GM12878 (cell line): ENCODE results near the gene DNAJB2. TPM values are rescaled to one million over a fixed set of nuclear protein-coding genes. Genes with fewer than 3 reads are reported as not detected.

Source experiments
- BCLAF1 ChIP-seq: fragments of 450-650 bp; IDR thresholded peaks from 2 replicates; pipeline ENCODE4 v1.6.1; 2017; ENCODE audit warnings: antibody characterized with exemption, mild to moderate bottlenecking, moderate library complexity
- HDAC2 ChIP-seq: fragments of 200-600 bp; sonication (generic); IDR thresholded peaks from 2 replicates; pipeline ENCODE4 v1.6.1; 2017
- SIN3A ChIP-seq: IDR thresholded peaks from 2 replicates; pipeline ENCODE4 v1.6.1; 2012; ENCODE audit warnings: low read depth, low read length, improper control_type of control experiment
- TCF3 ChIP-seq: IDR thresholded peaks from 2 replicates; pipeline ENCODE4 v1.6.1; 2012; ENCODE audit warnings: low read depth, mild to moderate bottlenecking, low read length, borderline replicate concordance; ENCODE audit not compliant: insufficient read depth
- polyA plus RNA-seq, 11 experiments: library from polyadenylated mRNA; depleted of rRNA in 4 of 11; unstranded in 6 of 11; stranded (reverse) in 5 of 11; fragments of >200 nt; fragmentation: Nextera tagmentation in 4 of 11; fragmentation: Illumina TruSeq in 1 of 11; extraction: Ambion mirVana in 4 of 11; extraction: Trizol in 1 of 11; gene quantifications; 1 replicate in 1 of 11; 2 replicates in 10 of 11; pipeline versions ENCODE4 v1.2.1 to v1.2.3, GENCODE V29; 2011 to 2016; ENCODE audit warnings: inconsistent platforms in 2 of 11, missing spikeins in 2 of 11, low read depth in 1 of 11
- total RNA-seq, 4 experiments: library from RNA; depleted of rRNA in 3 of 4; stranded (reverse); fragments of >200 nt in 3 of 4; fragmentation: Illumina TruSeq in 1 of 4; extraction: Trizol in 1 of 4; gene quantifications; 2 replicates each; pipeline versions ENCODE4 v1.2.1 to v1.2.3, GENCODE V29; 2013 to 2021
- TF ChIP-seq, protein P1 (sequence below): fragments of 450-650 bp; IDR thresholded peaks from 2 replicates; pipeline ENCODE4 v1.6.1; 2017; ENCODE audit warnings: mild to moderate bottlenecking, low read depth, inconsistent platforms; ENCODE audit not compliant: poor library complexity, severe bottlenecking
- TF ChIP-seq, protein P2 (sequence below): fragments of 150-350 bp; IDR thresholded peaks from 2 replicates; pipeline ENCODE4 v1.6.1; 2016; ENCODE audit warnings: low read depth, low read length

The DNAJB2 gene
- total and polyA plus RNA-seq, 10 of the 15 experiments (the other 5 are each of a cell fraction or from before 2014, with no cell fraction given), result 0.26 to 36.5 (median 12.5) TPM

DNA sequence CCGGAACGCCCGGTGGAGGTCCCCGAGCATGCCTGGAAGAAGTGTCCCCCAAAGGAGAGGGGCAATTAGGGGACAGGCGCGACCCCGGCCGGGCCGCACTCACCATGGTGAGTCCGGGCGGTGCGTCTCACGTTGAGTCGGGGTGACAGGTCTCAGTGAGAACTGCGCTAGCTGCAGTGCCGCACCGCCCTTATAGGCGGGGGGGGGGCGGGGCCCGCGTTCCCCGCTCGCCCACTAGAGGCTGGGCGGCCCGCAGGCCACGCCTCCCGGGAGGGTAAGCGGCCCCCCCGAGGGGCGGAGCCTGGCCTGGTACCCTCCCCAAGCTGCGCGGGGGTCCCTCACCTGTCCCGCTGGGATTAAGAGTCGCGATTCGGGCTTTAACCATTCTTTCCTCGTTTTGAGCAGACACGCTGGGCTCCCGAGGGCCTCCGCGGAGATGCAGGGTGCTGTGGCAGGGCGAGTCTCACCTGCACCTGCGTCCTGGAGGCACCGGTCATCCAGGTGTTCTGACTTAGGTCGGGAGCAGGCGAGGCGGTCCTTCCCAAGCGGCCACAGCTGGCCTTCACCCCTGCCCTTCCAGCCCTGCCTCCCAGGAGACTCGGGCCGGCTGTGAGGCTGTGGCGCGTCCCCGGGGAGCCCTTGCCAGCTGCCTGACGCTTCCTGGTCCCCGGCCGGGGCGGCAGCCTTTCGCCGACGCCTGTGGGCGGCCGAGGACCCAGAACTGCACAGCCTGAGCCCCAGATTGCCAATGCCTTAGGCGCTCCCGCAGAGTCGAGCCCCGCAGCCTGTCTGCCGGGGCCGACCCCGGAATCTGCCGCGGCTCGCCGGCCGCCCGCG, 25.2 kb upstream of the DNAJB2 start, which contains the start of gene TUBA4A (continued):
- no peak for TF ChIP-seq BCLAF1
- TF ChIP-seq SIN3A, result peak; percentile 13; the same call in 1 of the 2 replicates
- TF ChIP-seq, protein P1, sequence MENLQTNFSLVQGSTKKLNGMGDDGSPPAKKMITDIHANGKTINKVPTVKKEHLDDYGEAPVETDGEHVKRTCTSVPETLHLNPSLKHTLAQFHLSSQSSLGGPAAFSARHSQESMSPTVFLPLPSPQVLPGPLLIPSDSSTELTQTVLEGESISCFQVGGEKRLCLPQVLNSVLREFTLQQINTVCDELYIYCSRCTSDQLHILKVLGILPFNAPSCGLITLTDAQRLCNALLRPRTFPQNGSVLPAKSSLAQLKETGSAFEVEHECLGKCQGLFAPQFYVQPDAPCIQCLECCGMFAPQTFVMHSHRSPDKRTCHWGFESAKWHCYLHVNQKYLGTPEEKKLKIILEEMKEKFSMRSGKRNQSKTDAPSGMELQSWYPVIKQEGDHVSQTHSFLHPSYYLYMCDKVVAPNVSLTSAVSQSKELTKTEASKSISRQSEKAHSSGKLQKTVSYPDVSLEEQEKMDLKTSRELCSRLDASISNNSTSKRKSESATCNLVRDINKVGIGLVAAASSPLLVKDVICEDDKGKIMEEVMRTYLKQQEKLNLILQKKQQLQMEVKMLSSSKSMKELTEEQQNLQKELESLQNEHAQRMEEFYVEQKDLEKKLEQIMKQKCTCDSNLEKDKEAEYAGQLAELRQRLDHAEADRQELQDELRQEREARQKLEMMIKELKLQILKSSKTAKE, result no peak
- TF ChIP-seq, protein P2, sequence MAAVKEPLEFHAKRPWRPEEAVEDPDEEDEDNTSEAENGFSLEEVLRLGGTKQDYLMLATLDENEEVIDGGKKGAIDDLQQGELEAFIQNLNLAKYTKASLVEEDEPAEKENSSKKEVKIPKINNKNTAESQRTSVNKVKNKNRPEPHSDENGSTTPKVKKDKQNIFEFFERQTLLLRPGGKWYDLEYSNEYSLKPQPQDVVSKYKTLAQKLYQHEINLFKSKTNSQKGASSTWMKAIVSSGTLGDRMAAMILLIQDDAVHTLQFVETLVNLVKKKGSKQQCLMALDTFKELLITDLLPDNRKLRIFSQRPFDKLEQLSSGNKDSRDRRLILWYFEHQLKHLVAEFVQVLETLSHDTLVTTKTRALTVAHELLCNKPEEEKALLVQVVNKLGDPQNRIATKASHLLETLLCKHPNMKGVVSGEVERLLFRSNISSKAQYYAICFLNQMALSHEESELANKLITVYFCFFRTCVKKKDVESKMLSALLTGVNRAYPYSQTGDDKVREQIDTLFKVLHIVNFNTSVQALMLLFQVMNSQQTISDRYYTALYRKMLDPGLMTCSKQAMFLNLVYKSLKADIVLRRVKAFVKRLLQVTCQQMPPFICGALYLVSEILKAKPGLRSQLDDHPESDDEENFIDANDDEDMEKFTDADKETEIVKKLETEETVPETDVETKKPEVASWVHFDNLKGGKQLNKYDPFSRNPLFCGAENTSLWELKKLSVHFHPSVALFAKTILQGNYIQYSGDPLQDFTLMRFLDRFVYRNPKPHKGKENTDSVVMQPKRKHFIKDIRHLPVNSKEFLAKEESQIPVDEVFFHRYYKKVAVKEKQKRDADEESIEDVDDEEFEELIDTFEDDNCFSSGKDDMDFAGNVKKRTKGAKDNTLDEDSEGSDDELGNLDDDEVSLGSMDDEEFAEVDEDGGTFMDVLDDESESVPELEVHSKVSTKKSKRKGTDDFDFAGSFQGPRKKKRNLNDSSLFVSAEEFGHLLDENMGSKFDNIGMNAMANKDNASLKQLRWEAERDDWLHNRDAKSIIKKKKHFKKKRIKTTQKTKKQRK, result no peak
- no peak for TF ChIP-seq HDAC2
- TF ChIP-seq TCF3, result peak; percentile 87
